Astrocyte (in vitro differentiated cells and primary cell): ENCODE measurements around the gene NUTM1.

Experiments
- CTCF ChIP-seq: IDR thresholded peaks from 2 replicates; pipeline ENCODE4 v1.5.1; 2011; ENCODE audit warnings: low read depth, mild to moderate bottlenecking, inconsistent platforms, low read length, moderate library complexity; ENCODE audit not compliant: insufficient read depth
- EZH2 ChIP-seq: IDR thresholded peaks from 2 replicates; pipeline ENCODE4 v1.6.1; 2012; ENCODE audit warnings: mild to moderate bottlenecking, low read length, inconsistent platforms; ENCODE audit not compliant: insufficient read depth

GRCh38 chr15:34357653-34358052 is 14.5 kb downstream of the NUTM1 start:
- TF ChIP-seq CTCF: no peak
- no peak for TF ChIP-seq EZH2
